ENCODE results near the gene LMBR1. TPM values are rescaled to one million over a fixed set of nuclear protein-coding genes. Genes with fewer than 3 reads are reported as not detected.

The LMBR1 gene, protein sequence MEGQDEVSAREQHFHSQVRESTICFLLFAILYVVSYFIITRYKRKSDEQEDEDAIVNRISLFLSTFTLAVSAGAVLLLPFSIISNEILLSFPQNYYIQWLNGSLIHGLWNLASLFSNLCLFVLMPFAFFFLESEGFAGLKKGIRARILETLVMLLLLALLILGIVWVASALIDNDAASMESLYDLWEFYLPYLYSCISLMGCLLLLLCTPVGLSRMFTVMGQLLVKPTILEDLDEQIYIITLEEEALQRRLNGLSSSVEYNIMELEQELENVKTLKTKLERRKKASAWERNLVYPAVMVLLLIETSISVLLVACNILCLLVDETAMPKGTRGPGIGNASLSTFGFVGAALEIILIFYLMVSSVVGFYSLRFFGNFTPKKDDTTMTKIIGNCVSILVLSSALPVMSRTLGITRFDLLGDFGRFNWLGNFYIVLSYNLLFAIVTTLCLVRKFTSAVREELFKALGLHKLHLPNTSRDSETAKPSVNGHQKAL
- total RNA-seq, result 22.8 and 34.6 TPM in 2 replicates

DNA sequence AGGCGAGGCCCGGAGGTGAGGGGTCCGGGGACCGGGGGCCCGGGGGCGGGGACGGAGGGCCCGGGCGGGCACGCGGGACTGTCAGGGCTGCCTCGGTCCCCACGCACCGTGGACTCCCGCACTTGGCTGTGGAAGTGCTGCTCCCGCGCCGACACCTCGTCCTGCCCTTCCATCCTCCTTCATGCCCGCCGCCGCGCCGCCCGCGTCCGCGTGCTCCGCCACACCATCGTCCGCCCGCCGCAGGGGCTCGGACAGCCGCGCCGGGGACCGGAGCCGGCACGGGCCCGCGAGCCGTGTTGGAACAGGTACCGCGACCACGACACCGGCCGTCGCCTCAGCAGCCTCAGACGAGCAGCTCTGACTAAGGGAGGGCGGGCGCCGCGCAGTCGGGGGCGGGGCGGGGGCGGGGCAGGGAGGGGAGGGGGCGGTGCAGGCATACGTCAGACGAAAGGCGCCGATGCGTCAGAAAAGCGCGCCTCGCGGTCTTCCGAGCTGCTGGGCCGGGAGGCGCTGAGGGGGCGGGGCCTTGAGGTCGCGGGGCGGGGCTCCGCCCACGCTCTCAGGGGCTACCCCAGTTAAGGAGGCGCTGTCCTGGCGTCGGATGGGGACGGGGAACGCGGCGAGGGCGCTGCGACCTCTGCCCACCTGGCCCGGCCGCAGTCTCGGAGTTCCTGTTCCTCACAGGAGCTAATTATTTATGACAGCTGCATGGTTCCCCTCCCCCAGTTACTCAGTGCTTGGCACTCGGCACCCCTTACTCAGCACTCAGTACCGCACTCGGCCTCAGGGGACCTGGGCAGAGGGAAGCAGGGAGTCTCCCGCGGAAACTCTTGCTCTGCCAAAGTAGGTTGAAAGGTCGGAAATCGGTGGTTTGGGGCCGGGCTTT lies at the start of gene LMBR1:
Gene LMBR1, minus strand, starts transcription at position 363 of the 886 bp plus-strand sequence. Its CDS starts 190 bp downstream, at position 173.

GRCh38 chr7:156640257-156640948 lies 252.6 kb downstream of the LMBR1 start, which contains the start of gene RNF32:
Gene RNF32 (plus strand): TSS chr7:156640774. CDS start chr7:156643878, 3,104 bp downstream.

Other genes with a start within 250 kb of the LMBR1 start
- 4.9 and 9.4 TPM in 2 replicates for gene NOM1, start 56.5 kb upstream of the LMBR1 start, total RNA-seq
- gene MNX1, start 117.5 kb upstream of the LMBR1 start, total RNA-seq, result not detected in 2 replicates
- gene UBE3C, start 245.7 kb upstream of the LMBR1 start, total RNA-seq, result 69.5 and 75.3 TPM in 2 replicates